IMR-90 (cell line): ENCODE results near the gene PIWIL4.

Experiments used
- BHLHE40 ChIP-seq: fragments of 150-350 bp; IDR thresholded peaks from 2 replicates; pipeline ENCODE4 v1.6.1; 2016; ENCODE audit warnings: mild to moderate bottlenecking, low read depth, low read length
- MAFK ChIP-seq: IDR thresholded peaks from 2 replicates; pipeline ENCODE4 v1.6.1; 2012; ENCODE audit warnings: low read depth, low read length, improper control_type of control experiment
- MAZ ChIP-seq: IDR thresholded peaks from 2 replicates; pipeline ENCODE4 v1.6.1; 2012; ENCODE audit warnings: low read depth, mild to moderate bottlenecking, low read length, improper control_type of control experiment, moderate library complexity, borderline replicate concordance
- MXI1 ChIP-seq: IDR thresholded peaks from 2 replicates; pipeline ENCODE4 v1.6.1; 2012; ENCODE audit warnings: low read depth, mild to moderate bottlenecking, low read length, moderate library complexity, borderline replicate concordance
- NFE2L2 ChIP-seq: fragments of 150-350 bp; IDR thresholded peaks from 2 replicates; pipeline ENCODE4 v1.6.1; 2016; ENCODE audit warnings: low read depth, mild to moderate bottlenecking, low read length
- POLR2A ChIP-seq: IDR thresholded peaks from 2 replicates; pipeline ENCODE4 v1.6.1; 2012; ENCODE audit warnings: mild to moderate bottlenecking, low read depth, low read length
- RAD21 ChIP-seq: IDR thresholded peaks from 2 replicates; pipeline ENCODE4 v1.6.1; 2012; ENCODE audit warnings: low read length, improper control_type of control experiment
- RFX5 ChIP-seq: IDR thresholded peaks from 2 replicates; pipeline ENCODE4 v1.8.0; 2012; ENCODE audit warnings: low read depth, mild to moderate bottlenecking, low read length, moderate library complexity
- SMC3 ChIP-seq: fragments of 150-350 bp; IDR thresholded peaks from 2 replicates; pipeline ENCODE4 v1.6.1; 2016; ENCODE audit warnings: low read depth, mild to moderate bottlenecking, antibody characterized with exemption, low read length, moderate library complexity
- TF ChIP-seq, protein P1 (sequence below): conservative IDR thresholded peaks from 2 replicates; pipeline ENCODE4 v1.5.1; 2012; ENCODE audit warnings: mild to moderate bottlenecking, low read depth, low read length, improper control_type of control experiment
- TF ChIP-seq, protein P2 (sequence below): fragments of 150-350 bp; IDR thresholded peaks from 2 replicates; pipeline ENCODE4 v1.6.1; 2017; ENCODE audit warnings: mild to moderate bottlenecking, antibody characterized with exemption, low read length, low read depth
- TF ChIP-seq, protein P3 (sequence below): fragments of 150-350 bp; IDR thresholded peaks from 2 replicates; pipeline ENCODE4 v1.6.1; 2016; ENCODE audit warnings: low read depth, mild to moderate bottlenecking, low read length, moderate library complexity, borderline replicate concordance

DNA sequence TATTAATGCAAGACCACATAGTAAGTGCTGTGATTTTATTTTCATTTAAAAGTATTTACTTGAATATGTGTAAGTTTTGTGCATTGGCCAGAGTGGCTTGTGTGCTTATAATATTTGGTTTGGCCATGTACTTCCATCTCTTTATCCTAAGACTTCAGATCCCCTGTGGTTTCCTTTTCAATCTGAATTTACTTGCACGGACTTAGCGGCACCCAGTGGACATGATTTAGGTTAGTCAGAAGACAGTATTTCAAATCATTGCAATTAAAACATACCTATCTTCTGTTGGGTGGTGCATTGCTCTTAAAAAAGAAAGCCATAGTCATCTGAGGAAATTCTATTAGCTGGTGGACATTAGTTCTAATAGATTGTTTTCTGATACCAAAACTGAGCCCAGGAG, 30.7 kb downstream of the PIWIL4 start:
- TF ChIP-seq POLR2A: no peak
- TF ChIP-seq, protein P1, sequence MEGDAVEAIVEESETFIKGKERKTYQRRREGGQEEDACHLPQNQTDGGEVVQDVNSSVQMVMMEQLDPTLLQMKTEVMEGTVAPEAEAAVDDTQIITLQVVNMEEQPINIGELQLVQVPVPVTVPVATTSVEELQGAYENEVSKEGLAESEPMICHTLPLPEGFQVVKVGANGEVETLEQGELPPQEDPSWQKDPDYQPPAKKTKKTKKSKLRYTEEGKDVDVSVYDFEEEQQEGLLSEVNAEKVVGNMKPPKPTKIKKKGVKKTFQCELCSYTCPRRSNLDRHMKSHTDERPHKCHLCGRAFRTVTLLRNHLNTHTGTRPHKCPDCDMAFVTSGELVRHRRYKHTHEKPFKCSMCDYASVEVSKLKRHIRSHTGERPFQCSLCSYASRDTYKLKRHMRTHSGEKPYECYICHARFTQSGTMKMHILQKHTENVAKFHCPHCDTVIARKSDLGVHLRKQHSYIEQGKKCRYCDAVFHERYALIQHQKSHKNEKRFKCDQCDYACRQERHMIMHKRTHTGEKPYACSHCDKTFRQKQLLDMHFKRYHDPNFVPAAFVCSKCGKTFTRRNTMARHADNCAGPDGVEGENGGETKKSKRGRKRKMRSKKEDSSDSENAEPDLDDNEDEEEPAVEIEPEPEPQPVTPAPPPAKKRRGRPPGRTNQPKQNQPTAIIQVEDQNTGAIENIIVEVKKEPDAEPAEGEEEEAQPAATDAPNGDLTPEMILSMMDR: no peak
- TF ChIP-seq MAZ: no peak
- TF ChIP-seq, protein P2, sequence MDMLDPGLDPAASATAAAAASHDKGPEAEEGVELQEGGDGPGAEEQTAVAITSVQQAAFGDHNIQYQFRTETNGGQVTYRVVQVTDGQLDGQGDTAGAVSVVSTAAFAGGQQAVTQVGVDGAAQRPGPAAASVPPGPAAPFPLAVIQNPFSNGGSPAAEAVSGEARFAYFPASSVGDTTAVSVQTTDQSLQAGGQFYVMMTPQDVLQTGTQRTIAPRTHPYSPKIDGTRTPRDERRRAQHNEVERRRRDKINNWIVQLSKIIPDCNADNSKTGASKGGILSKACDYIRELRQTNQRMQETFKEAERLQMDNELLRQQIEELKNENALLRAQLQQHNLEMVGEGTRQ: no peak
- TF ChIP-seq RFX5: no peak
- TF ChIP-seq NFE2L2: no peak
- TF ChIP-seq BHLHE40: no peak
- TF ChIP-seq SMC3: no peak
- TF ChIP-seq, protein P3, sequence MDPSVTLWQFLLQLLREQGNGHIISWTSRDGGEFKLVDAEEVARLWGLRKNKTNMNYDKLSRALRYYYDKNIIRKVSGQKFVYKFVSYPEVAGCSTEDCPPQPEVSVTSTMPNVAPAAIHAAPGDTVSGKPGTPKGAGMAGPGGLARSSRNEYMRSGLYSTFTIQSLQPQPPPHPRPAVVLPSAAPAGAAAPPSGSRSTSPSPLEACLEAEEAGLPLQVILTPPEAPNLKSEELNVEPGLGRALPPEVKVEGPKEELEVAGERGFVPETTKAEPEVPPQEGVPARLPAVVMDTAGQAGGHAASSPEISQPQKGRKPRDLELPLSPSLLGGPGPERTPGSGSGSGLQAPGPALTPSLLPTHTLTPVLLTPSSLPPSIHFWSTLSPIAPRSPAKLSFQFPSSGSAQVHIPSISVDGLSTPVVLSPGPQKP: no peak
- no peak for TF ChIP-seq MXI1
- TF ChIP-seq RAD21: no peak
- TF ChIP-seq MAFK: no peak
